Renal cortex interstitium (tissue), 11 donors: ENCODE measurements around the gene APOA5. TPM values are rescaled to one million over a fixed set of nuclear protein-coding genes. Genes with fewer than 3 reads are reported as not detected.

Source experiments
- DNase-seq, 11 donors: peaks; one replicate each; pipeline ENCODE4 v3.0.0-alpha.2; 2013; ENCODE audit warnings: low read depth in 9 of 11, low spot score in 4 of 11; ENCODE audit errors: extremely low read depth in 1 of 11
- polyA plus RNA-seq, 3 donors: library from polyadenylated mRNA; unstranded; fragments of 120-200 nt; gene quantifications; one replicate each; pipeline ENCODE4 v1.2.1, GENCODE V29; 2013; ENCODE audit not compliant: insufficient read length in 3 of 3

The APOA5 gene
- polyA plus RNA-seq, 3 donors = not detected

DNA sequence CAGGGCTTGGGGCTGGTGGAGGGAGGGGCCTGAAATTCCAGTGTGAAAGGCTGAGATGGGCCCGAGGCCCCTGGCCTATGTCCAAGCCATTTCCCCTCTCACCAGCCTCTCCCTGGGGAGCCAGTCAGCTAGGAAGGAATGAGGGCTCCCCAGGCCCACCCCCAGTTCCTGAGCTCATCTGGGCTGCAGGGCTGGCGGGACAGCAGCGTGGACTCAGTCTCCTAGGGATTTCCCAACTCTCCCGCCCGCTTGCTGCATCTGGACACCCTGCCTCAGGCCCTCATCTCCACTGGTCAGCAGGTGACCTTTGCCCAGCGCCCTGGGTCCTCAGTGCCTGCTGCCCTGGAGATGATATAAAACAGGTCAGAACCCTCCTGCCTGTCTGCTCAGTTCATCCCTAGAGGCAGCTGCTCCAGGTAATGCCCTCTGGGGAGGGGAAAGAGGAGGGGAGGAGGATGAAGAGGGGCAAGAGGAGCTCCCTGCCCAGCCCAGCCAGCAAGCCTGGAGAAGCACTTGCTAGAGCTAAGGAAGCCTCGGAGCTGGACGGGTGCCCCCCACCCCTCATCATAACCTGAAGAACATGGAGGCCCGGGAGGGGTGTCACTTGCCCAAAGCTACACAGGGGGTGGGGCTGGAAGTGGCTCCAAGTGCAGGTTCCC is 38.0 kb upstream of the APOA5 start, which contains the start of gene APOC3:
APOC3 (plus strand) TSS at position 383 of the 659 bp plus-strand sequence. CDS start 676 bp downstream, outside the sequence.
- no peak for DNase-seq

DNA sequence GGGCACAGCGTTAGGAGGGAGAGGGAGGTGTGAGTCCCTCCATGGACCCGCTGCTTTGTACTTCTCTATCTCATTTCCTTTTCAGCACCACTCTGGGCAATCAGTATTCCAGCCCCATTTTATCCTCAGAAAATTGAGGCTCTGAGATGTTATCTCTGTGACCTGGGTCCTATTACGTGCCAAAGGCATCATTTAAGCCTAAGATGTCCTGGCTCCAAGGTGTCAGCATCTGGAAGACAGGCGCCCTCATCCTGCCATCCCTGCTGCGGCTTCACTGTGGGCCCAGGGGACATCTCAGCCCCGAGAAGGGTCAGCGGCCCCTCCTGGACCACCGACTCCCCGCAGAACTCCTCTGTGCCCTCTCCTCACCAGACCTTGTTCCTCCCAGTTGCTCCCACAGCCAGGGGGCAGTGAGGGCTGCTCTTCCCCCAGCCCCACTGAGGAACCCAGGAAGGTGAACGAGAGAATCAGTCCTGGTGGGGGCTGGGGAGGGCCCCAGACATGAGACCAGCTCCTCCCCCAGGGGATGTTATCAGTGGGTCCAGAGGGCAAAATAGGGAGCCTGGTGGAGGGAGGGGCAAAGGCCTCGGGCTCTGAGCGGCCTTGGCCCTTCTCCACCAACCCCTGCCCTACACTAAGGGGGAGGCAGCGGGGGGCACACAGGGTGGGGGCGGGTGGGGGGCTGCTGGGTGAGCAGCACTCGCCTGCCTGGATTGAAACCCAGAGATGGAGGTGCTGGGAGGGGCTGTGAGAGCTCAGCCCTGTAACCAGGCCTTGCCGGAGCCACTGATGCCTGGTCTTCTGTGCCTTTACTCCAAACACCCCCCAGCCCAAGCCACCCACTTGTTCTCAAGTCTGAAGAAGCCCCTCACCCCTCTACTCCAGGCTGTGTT is 37.2 kb upstream of the APOA5 start:
- DNase-seq = no peak

DNA sequence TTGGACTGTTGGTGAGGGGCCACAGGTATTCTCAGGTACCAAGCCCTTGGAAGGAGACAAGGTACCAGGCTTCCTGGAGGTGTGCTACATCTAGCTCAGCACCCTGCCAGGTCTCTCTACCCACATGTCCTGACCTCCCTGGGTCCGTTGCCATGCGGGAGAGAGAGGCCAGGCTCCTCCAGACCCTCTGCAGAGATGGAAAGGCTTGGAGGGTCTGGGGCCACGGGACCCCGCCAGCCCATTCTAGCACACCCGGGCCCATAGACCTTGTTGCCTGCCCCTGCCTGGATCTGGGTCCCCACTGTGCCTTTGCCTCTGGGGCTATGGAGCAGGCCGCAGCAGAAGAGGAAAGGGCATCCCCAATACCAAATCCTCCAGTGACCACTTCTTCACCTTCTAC is 35.8 kb upstream of the APOA5 start:
- DNase-seq = no peak

DNA sequence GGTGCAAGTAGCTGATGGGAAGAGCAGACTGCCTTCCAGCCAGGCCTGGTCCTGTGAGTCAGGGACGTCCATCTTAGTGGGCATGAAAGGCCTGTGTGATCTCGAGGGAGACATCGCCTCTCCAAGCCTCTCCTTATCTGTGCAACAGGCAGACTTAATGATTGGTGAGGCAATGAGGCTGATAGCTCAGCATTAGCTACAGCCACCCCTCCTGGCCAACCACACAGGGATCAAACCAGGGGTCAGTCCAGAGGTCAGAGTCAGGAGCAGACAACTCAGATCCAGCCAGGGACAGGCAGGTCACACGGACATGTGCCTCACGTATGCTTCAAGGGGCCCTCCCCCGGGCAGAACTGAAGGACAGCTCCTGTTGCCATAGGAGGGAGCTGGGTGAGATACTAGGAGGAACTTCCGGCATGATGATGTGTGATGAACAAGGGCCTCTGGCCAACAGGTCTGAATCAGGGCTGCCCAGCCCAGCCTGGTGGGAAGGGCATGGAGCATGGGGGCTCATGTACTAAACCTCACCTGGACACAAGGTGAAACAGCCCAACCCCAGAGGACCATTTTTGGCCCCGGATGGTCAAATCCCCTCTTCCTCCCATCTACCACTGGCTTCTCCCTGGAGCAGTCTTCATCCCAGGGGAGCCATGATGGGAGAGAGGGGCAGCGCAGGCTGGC is 35.2 kb upstream of the APOA5 start:
- DNase-seq = no peak

GRCh38 chr11:116825854-116826750 is 34.4 kb upstream of the APOA5 start:
- no peak for DNase-seq

- no peak for DNase-seq
Measured at GRCh38 chr11:116825434-116825833, 33.8 kb upstream of the APOA5 start.

GRCh38 chr11:116823031-116823843 is 31.6 kb upstream of the APOA5 start, which contains the start of gene APOA4:
APOA4 (minus strand) TSS chr11:116823304; CDS start chr11:116823191, 113 bp downstream.
- DNase-seq = no peak

GRCh38 chr11:116822575-116822974 is 30.9 kb upstream of the APOA5 start:
- DNase-seq = no peak

DNA sequence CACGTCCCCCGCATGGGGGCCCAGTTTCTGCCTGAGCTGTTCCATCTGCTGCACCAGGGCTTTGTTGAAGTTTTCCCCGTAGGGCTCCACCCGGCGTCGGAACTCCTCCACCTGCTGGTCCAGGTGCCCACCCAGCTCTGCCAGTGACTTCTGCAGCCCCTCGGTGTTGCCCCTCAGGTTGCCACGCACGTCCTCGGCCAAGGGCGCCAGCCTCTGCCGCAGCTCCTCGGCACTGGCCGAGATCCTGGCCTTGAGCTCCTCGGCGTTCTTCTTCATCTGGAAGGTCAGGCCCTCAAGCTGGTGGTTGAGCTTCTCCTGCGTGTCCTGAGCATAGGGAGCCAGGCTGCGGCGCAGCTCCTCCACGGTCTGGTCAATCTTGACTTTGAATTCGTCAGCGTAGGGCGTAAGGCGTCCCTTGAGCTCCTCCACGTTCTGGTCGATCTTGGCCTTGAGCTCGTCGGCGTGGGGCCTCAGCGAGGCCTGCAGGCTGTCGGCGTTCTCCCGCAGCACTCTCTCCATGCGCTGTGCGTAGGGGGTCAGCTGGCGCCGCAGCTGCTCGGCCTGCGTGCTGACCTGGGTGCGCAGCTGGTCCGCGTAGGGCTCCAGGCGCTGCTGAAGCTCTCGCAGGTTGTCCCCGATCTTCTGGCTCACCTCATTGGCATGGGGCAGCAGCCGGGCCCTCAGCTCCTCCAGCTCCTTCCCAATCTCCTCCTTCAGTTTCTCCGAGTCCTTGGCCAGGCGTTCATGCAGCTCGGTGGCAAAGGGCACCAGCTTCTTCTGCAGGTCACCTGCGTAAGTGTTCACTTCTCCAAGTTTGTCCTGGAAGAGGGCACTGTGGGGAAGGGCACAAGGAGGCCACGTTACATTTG is 29.6 kb upstream of the APOA5 start:
- DNase-seq = no peak

- DNase-seq = no peak
Measured at GRCh38 chr11:116819049-116819448, 27.4 kb upstream of the APOA5 start.

- DNase-seq = no peak
Measured at GRCh38 chr11:116814502-116814901, 22.8 kb upstream of the APOA5 start.

DNA sequence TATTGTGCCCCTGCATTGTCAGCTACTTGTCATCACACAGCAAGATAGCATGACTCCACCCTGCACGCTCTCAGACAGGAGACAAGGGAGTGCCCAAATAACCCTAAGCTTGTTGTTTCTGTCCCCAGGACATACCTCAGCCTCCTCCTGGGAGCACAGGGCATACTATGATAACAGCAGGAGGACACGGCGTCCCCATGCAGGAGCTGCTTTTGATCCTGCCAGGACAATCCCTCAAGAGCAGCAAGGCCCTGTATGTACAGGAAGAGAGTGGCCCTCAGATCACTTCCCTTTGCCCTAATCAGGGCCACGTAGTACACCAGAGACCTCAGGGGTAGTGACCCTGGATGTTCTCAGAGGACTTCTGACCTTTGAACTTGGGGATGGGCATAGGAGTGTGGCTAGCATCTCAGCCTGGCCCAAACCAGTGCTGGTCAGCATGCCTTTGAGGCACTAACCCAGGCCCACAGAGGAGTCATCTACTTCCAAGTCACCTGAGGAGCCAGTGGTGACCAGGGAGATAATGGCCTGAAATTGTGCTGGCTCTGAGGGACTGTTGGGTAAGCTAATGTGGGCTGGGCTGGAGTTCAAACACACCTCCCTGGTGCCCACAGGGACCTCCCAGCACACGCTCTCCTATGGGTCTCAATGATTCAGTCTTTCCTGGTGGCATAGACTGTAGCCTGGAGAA is 22.2 kb upstream of the APOA5 start:
- DNase-seq = no peak

DNA sequence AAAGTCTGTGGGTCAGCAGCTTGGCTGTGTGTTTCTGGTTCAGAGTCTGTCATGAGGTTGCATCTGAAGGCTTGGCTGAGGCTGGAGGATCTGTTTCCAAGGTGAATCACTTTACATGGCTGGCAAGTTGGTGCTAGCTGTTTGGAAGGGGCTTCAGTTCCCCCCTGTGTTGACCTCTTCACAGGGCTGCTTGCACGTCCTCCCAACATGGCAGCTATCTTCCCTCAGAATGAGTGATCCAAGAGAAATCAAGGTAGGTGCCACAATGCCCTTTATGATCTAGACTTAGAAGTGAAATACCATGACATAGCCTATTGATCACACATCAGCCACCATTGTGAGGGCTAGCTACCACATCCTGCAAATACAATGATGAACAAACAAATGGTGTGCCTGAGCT is 21.5 kb upstream of the APOA5 start:
- no peak for DNase-seq

GRCh38 chr11:116812109-116812508 is 20.4 kb upstream of the APOA5 start:
- DNase-seq = no peak

DNA sequence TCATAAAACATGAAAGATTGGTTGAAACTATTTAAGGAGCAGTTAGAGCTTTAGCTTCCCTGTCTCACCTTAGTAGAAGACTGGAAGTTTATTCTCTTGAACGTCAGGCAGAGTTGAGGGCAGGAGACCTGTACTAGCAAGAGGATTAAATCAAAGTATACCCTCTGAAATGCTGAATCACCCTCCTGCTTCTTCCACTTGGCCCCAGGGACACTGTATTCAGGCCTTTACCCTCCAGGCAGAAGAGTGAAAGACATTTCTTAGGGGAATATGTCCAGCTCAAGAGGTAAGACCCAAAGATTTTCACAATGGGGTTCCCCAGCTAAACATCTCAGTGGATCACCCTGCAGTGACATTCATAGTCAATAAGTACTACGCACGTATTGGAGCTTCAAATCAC is 19.5 kb upstream of the APOA5 start:
- no peak for DNase-seq
